Stimulated activated CD4-positive, alpha-beta T cell treated with anti-CD3 and anti-CD28 coated beads, Interleukin-1b, Interleukin-23, amount 100 ng/mL, for 48 hours (primary cell): ENCODE results near the gene GEMIN5.
A peak's percentile ranks its signal among the peaks of the same experiment; 100 is the strongest.
"Not testable (repeated sequence)": the region's sequence is repeated elsewhere in the genome, so short reads cannot be mapped to it uniquely, and the experiment has no call there.

ENCODE experiments used
- DNase-seq: peaks from one replicate; pipeline ENCODE4 v3.0.0-alpha.2; 2020

GEMIN5 gene

DNA sequence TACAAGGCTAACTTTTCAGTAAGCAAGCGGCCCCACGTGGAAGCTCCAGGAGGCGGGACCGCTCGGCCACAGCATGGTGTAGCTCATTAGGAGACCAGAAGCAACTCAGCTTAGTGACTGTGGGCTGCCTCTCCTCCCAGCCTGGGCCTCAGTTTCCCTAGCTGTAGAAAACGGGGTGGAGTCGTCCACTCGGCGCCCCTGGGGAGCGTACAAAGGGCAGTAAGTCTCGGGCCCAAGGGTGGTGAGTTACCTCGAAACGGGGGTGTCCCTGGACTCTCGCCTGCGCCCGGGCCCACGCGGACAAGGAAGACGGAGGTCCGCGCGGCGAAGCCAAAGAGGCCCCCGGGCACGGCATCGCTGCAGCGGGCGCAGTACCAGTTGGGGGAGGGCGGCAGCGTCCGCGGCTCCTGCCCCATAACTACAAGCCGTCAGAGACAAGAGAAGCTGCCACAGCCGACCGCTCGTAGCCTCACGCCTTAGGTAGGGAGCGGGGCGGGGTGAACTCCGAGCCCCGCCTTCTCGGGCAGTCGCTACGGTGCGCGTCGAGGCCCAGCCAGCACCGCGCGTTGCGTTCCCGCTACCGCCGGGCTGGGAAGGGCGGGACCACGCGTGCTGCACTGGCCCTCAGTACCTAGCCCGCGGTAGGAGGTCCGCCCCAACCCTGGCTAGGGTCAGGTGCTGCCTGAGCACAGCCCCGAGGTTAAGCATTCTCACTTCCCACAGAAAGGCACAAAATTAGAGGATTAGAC, at the start of gene GEMIN5:
Gene GEMIN5, minus strand, starts transcription at position 494 of the 749 bp plus-strand sequence. Its CDS starts 78 bp downstream, at position 416.
- DNase-seq = peak; percentile 83

GRCh38 chr5:154986151-154986550, 48.1 kb upstream of the GEMIN5 start:
- no peak for DNase-seq

DNA sequence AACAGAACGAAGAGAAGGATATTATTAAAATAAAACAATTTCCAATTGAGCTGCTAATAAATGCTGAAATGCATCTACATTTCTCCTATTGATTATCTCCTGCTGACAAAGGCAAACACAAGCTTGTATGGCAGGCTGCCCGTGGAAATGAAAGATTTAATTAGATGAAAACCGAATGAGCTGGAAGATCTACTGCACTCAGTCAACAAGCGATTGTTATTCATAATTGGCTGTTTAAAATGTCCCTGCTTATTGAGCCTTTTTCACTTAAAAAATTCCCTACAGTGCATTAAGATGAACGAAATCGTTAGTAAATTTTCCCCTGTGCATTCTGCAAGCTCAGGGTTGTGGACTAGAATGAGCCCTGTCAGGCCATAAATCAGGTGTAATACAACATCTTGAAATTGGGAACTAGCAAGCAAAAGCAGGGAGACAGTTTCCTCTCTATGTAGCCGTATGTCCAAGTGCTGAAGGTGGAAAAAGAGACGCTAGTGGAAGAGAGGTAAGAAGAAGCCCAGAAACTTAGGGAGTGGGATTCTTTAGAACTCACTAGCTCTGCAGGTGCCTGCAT, 47.0 kb upstream of the GEMIN5 start:
- DNase-seq = no peak

- DNase-seq = not testable (repeated sequence)
These were observed 40.3 kb upstream of the GEMIN5 start for GRCh38 chr5:154978294-154978693.

- no peak for DNase-seq
These were observed 39.4 kb upstream of the GEMIN5 start for GRCh38 chr5:154977409-154977808.

GRCh38 chr5:154976082-154976481, 38.1 kb upstream of the GEMIN5 start:
- DNase-seq = not testable (repeated sequence)

DNA sequence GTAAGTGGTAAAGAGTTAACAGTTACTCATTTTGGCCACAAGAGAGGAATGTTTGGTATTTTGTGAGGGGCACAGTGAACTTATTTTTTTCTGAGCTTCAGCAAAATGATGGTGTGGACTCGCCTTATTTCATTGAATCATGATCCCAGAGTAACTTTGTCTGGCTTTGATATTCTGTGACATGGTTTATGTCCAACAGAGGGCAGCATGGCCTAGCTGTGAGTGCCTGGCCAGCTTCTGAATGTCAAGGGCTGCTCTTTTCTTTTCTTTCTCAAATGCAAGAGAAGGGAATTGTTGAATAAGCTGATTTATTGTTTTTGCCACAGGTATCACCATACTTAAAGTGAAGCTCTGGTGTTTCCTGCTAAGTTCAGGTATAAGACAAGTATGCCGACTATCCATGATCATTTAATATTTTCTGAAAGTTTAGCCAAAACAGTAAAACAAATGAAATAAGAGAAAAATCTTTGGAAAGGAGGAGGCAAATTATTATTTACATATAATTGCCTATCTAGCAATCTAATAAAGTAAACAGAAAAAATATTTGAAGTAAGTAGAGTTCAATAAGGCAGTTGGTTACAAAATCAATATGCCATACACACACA, 34.6 kb upstream of the GEMIN5 start:
- no peak for DNase-seq

DNA sequence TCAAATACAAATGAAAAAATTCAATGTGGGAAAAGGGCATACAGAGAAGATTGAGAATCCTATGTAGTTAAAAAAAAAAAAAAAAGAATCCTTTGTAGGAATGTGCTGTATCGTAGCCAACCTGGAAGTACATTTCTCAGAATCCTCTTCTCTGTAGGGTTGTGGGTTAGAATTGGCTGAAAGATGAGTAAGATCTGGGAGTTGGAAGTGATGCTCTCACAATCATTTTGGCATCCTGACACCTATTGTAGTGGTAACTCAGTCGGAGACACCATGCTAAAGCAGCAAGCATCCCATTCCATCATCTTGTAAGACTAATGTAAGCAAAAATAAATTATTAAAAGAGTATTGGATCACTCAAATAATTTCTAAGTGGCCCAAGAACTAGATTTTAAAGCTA, 33.5 kb upstream of the GEMIN5 start:
- no peak for DNase-seq

DNA sequence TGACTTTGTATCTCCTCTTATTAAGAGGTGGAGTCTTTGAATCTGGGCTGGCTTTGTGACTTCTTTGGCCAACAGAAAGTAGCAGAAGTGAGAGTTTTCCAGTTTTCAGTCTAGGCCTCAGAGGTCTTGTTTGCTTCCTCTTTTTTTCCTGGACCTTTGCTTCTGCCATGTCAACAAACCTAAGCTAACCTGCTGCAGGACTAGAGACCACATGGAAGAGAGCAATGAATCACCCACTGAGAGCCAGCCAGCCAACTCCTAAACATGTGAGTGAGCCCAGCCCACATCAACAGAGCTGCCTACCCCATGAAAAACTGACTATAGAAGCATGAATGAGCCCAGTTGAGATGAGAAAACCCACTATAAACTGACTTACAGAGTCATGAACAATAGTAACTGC, 32.7 kb upstream of the GEMIN5 start:
- no peak for DNase-seq

DNA sequence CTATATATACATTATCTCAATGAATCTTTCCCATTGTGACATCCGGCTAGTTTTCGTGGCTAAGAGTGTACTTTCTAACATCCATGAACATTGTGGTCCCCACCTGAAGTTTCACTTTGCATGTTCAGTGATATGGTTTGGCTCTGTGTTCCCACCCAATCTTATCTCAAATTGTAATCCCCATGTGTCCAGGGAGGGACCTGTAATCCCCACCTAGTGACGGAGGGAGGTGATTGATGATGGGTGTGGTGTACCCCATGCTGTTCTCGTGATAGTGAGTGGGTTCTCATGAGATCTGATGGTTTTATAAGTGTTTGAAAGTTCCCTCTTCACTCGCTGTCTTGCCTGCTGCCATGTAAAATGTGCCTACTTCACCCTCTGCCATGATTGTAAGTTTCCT, 30.9 kb upstream of the GEMIN5 start:
- DNase-seq = no peak

GRCh38 chr5:154967421-154968024, 29.5 kb upstream of the GEMIN5 start:
- no peak for DNase-seq

DNA sequence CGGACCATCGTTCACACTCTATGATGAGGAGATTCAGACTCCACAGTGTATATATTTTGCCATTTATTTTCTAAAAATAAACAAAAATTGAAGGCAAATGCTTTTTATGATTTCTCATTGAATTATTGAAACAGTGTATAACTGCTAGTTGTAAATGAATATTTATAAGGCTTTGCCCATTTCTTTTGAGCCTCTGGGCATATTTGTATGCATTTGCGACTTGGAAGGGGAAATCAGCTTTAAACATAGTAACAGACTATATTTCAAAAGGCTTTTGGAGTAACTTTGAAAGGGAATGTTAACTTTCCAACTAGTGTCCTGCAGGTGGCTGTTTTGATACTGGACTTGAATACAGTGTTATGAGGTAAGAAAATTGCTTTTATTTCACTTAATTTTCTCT, 28.9 kb upstream of the GEMIN5 start:
- no peak for DNase-seq

DNA sequence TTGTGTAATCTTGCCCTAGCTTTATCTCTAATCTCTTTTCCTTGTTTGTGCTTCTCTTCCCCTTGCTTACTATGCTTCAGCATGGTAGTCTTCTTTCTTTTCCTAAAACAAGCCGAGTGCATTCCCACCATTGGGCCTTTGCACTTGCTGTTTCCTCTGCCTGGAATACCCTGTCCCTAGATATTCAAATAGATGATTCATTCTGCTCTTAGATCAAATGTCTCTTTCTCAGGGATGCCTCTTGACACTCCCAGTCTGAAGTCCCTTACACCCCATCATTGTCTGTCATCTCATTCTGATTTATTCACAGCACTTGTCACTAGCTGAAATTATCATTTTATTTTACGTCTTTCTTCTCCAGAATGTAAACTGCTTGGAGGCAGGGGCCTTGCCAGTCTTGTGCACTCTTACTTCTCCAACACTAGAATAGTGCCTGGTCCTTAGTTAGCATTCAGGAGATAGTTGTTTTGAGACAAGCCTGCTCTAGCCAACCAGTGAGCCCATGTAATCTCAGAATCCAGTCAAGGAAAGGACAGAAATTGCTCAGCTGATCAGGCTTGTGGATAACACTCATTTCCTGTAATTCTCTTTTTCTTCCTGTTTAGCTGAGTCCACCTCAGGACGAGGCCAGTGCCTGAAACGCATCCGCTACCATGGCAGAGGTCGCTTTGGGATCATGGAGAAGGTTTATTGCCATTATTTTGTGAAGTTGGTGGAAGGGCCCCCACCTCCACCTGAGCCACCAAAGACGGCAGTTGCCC, 28.2 kb upstream of the GEMIN5 start:
- no peak for DNase-seq

GRCh38 chr5:154962494-154962893, 24.5 kb upstream of the GEMIN5 start:
- no peak for DNase-seq

- DNase-seq = no peak
These were observed 18.7 kb upstream of the GEMIN5 start for GRCh38 chr5:154956712-154957111.

- DNase-seq = no peak
These were observed 11.8 kb upstream of the GEMIN5 start for GRCh38 chr5:154949781-154950180.

DNA sequence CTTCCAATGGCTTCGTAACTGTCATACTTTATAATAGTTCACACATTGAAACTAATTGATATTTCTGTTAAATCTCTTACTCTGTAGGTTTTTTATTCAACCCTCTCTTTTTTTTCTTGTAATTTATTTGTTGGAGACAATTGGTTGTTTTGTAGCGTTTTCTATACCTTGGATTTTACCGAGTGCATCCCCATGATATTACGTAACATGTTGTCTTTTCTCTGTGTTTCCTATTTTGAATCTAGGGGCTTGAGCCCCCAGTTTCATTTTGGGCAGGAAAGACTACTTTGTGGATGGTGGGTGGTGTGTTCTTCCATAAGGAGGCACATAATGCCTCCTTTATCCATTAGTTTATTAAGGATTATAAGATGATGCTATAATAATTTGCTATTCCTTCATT, 10.3 kb upstream of the GEMIN5 start:
- DNase-seq = no peak

- DNase-seq = no peak
These were observed 9.8 kb upstream of the GEMIN5 start for GRCh38 chr5:154947778-154948177.

DNA sequence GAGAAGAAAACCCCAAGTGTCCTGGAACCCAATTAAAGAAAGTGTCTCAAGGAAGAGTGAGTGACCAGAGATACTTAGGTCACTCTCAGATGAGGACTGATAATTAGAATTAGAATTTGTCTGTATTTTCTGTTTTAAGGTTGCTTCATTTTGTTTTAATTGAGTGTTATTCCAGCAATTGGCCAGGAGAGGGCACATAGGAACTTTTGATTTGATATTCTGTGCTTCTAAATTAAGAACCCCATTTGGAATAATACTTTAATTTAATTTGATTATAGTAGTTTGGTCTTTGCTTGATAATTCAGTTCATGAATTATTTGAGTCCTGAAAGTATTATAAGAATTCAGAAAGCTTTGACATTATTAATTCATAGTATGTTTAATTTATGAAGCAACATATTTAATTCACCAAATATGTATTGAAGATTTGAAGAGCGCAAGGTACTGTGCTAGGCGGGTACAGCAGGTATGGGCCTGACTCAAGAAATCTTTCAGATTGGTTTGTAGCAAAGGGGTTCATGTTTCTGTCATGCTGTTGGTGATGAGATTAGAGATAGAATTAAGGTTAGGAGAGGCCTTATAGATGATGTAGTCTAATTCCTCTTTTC, 7.8 kb upstream of the GEMIN5 start:
- DNase-seq = no peak

GRCh38 chr5:154944716-154945115, 6.7 kb upstream of the GEMIN5 start:
- no peak for DNase-seq

- DNase-seq = no peak
These were observed 5.5 kb upstream of the GEMIN5 start for GRCh38 chr5:154943527-154943926.

DNA sequence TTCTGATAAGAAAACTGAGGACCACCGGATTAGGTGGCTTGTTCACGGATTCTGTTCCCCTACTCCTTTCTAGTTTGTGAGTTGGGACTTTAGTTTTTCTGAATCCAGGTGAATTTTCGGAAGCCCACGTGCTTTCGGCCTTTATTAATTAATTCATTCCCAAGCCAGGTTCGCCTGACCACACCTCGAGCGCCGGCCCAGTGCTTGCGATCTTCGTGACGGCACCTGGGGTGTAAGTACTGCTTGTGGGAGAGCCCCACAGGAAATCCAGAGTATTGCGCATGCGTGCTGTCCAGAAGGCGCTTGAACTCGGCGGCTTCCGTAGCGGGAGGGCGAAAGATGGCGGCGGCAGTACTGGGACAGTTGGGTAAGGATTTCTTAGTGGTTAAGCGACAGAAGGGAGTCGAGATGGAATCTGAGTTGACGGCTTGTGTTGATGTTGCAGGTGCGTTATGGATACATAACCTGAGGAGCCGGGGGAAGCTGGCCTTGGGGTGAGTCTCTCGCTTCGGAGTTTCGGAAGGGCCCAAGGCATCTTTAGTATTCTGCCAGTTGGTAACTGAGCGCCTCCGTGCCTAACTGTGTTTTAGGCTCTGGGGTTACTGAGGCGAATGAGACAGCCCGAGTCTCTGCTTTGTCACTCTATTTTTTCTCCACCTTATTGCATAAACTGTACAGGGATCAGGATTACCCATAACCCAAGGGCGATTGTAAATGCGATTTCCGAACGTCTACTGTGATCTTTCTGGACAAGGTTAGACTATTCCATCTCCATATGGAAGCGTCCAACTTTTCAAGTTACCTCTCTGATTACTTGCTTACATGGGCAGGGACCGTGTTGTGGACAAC, 3.0 kb upstream of the GEMIN5 start, which contains the start of gene MRPL22:
Gene MRPL22, plus strand, starts transcription at position 302 of the 849 bp plus-strand sequence. Its CDS starts 38 bp downstream, at position 340.
- peak; percentile 95 for DNase-seq
